Liver (tissue), 3 donors: ENCODE data around the gene PSMC4.

Source experiments
- ATF3 ChIP-seq: IDR thresholded peaks from 2 replicates; pipeline ENCODE4 v1.6.1; 2016; ENCODE audit warnings: antibody characterized with exemption
- CTCF ChIP-seq: fragments of 150-350 bp; IDR thresholded peaks from 2 replicates; pipeline ENCODE4 v1.5.1; 2017; ENCODE audit warnings: improper control_type of control experiment, low read depth, low read length; ENCODE audit not compliant: missing input control
- FOXA2 ChIP-seq: IDR thresholded peaks from 2 replicates; pipeline ENCODE4 v1.6.1; 2016; ENCODE audit warnings: antibody characterized with exemption
- GABPA ChIP-seq, 2 donors: IDR thresholded peaks in 1 of 2; conservative IDR thresholded peaks in 1 of 2; 2 replicates each; pipeline ENCODE4 v1.6.1; 2016; ENCODE audit warnings: antibody characterized with exemption in 2 of 2, mild to moderate bottlenecking in 1 of 2, moderate library complexity in 1 of 2
- HNF4G ChIP-seq: IDR thresholded peaks from 2 replicates; pipeline ENCODE4 v1.6.1; 2016; ENCODE audit warnings: antibody characterized with exemption
- JUND ChIP-seq, 2 donors: IDR thresholded peaks; 2 replicates each; pipeline ENCODE4 v1.6.1; 2016; ENCODE audit warnings: antibody characterized with exemption in 2 of 2
- MAX ChIP-seq: IDR thresholded peaks from 2 replicates; pipeline ENCODE4 v1.6.1; 2016; ENCODE audit warnings: antibody characterized with exemption
- NR2F2 ChIP-seq: IDR thresholded peaks from 2 replicates; pipeline ENCODE4 v1.6.1; 2016; ENCODE audit warnings: antibody characterized with exemption
- RAD21 ChIP-seq, 2 donors: IDR thresholded peaks; 2 replicates each; pipeline ENCODE4 v1.6.1; 2016; ENCODE audit warnings: antibody characterized with exemption in 2 of 2, mild to moderate bottlenecking in 2 of 2
- REST ChIP-seq: IDR thresholded peaks from 2 replicates; pipeline ENCODE4 v1.6.1; 2016; ENCODE audit warnings: antibody characterized with exemption, mild to moderate bottlenecking
- SP1 ChIP-seq: IDR thresholded peaks from 2 replicates; pipeline ENCODE4 v1.6.1; 2018; ENCODE audit warnings: antibody characterized with exemption, mild to moderate bottlenecking
- YY1 ChIP-seq: IDR thresholded peaks from 2 replicates; pipeline ENCODE4 v1.6.1; 2016; ENCODE audit warnings: antibody characterized with exemption, mild to moderate bottlenecking
- ZBTB33 ChIP-seq: IDR thresholded peaks from 2 replicates; pipeline ENCODE4 v1.6.1; 2016; ENCODE audit warnings: antibody characterized with exemption
- donor health status: healthy.
- donor health status: healthy.

- TF ChIP-seq SP1 (no peak), CTCF (no peak), JUND (IDR thresholded peaks at IDR 0.05) (no peak), YY1 (no peak), MAX (no peak), ATF3 (no peak), ZBTB33 (no peak), RAD21 (IDR thresholded peaks at IDR 0.05) (no peak), FOXA2 (no peak), NR2F2 (no peak), REST (no peak), GABPA (IDR thresholded peaks at IDR 0.05 in 1 of 2, conservative IDR thresholded peaks at IDR 0.05 in 1 of 2) (no peak), HNF4G (no peak)
These were observed 43.2 kb upstream of the PSMC4 start for GRCh38 chr19:39927524-39928356.
